GM10266 (cell line): ENCODE data around the gene SHTN1.

Source experiments
- DNase-seq: peaks from one replicate; pipeline ENCODE4 v3.0.0; 2012; ENCODE audit errors: extremely low spot score
- TF ChIP-seq, protein P1 (sequence below): IDR thresholded peaks from 2 replicates; pipeline ENCODE4 v1.5.1; 2012; ENCODE audit warnings: mild to moderate bottlenecking, low read depth; ENCODE audit not compliant: control insufficient read depth, insufficient read depth; ENCODE audit errors: missing control alignments

SHTN1 gene

DNA sequence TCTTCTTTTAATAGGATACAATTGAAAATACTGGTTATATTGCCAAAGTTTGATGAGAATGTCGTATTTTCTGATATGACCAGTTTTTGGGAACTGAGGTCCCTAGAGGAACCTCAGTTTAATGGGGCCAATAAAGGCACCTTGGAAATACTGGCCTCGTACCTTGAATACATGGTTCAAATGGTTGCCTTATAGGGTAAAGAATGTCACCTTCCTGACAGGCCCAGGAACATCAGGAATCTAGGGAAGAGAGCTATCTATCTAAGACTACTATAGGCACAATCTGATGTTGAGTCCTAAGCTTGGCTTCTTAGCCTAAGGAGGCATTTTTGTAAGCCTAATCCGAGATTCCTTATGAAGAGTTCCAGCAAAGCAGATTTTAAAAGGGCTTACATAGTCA is 9.3 kb downstream of the SHTN1 start:
- no peak for DNase-seq
- TF ChIP-seq, protein P1, sequence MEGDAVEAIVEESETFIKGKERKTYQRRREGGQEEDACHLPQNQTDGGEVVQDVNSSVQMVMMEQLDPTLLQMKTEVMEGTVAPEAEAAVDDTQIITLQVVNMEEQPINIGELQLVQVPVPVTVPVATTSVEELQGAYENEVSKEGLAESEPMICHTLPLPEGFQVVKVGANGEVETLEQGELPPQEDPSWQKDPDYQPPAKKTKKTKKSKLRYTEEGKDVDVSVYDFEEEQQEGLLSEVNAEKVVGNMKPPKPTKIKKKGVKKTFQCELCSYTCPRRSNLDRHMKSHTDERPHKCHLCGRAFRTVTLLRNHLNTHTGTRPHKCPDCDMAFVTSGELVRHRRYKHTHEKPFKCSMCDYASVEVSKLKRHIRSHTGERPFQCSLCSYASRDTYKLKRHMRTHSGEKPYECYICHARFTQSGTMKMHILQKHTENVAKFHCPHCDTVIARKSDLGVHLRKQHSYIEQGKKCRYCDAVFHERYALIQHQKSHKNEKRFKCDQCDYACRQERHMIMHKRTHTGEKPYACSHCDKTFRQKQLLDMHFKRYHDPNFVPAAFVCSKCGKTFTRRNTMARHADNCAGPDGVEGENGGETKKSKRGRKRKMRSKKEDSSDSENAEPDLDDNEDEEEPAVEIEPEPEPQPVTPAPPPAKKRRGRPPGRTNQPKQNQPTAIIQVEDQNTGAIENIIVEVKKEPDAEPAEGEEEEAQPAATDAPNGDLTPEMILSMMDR = no peak

DNA sequence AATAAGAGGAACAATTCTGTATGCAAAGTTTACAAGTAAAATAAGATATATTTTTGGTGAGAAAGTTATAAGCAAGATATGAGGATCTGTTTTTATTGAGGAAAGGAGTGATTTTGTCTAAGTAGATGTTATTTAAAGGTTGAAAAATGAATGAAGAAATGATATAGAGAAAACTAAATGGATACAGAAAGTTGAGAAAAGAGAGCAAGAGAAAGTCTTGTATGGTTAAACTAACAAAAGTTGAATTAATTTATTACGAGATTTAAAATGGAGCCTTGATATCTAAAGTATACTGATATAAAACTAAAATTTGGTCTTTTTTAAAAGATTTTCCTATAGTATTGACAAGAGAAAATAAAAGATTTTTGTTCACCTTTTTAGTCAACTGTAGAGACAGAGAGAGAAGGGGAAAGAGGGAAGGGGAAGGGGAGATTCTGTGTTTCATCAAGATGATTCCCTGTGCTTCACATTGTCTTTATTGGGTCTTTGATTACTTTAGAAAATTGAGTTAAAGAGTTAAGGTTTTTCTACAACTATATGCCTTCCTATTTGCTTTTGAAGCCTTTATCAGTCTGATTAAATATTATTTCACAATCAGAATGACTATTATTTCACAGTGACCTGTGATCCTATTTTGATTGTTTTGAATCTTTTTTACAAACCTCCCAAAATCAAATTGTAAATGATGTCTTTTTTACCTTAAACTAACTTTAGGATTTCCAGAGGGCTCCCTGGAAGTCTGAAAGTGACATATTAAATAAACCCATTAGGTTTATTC is 10.7 kb downstream of the SHTN1 start:
- DNase-seq = no peak
- TF ChIP-seq, protein P1 = no peak

DNA sequence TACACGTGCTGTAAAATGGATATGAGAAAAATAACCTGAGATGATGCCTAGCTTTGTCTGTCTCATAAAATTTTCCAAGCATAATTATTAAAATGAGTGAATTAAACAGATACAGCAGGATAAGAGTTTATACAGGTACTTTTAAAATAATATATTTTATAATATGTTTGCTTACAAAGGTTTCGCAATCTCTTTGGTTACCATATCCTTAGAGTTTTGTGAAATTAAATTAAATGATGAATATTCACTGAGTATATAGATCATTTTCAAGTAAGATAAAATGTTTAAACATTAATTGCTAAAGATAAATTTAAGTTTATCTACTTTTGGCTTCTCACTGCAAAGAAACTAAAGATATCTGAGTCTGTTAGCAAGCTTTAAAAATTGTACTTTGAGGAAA is 11.4 kb downstream of the SHTN1 start:
- no peak for DNase-seq
- TF ChIP-seq, protein P1 = no peak

DNA sequence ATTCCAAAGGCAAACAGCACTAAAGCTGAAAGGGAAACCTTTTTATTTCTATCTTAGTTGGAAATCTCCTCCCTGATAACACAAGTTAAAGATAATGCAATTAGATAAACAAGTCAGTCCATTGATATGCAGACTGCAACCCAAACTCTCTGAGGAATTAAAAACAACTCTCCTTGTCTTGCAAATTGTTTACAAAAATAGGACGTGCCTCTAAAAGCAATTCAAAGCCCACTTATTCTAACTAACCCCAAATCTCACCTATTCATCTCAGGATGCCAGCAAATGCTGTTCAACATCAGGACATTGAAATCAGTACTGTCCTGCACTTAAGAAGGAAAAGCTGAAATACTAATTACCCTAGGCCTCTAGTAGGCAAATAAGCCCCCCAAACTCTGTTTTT is 12.8 kb downstream of the SHTN1 start:
- DNase-seq = no peak
- TF ChIP-seq, protein P1 = no peak

DNA sequence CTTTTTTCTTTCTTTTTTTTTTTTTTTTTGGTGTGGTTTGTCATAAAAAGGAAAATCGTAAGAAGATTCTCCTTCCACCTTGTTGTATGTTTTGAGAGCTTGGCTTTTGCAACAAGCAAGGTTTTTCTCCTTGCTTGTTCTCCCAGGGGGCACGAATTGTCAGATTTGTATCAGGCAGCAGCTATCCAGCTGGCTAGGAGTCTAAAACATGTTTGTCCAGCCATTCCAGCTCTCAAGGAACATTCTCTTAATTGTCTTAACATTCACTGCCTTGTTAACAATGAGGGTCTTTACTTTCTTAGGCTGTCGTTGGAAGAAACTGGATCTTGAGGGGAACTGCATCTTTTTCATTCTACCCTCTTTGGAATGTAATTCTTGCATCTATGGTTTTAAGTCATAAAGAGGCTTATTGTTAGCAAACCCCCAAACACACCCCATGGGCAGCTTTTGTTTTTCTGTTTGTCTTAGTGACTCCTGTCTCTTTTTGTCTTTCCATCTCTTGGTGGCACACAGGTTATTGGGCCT is 14.6 kb downstream of the SHTN1 start:
- TF ChIP-seq, protein P1 = no peak
- no peak for DNase-seq

DNA sequence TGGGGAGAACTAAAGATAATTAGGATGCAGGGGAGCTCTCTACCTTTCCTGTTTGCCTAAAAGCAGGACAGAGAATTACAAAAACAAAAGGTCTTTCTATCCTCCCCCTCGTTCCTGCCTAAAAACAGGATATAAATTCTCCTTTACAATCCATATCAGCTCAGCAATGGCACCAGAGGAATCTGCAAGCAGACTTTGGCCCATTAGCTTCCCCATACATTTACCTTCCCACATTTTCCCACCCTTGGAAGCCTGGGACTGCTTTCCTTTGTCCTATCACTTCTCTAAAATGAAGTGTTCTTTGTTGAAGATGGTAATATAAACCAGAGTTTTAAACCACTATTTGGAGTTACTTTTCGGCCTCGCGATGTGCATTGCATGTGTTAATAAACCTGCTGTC is 15.5 kb downstream of the SHTN1 start:
- TF ChIP-seq, protein P1 = no peak
- DNase-seq = no peak

DNA sequence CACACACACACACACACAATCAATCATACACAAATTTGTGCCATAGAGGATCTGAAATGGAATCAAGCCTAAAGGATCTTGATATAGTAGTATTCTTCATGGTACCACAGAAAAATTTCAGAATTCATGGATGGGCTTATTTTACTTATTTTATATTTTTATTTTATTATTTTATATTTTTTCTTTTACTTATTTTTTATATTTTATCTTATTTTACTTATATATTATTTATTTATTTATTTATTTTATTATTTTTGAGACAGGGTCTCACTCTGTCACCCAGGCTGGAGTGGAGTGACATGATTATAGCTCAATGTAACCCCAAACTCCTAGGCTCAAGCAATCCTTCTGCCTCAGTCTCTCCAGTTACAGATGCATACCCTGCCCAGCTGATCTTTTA is 16.7 kb downstream of the SHTN1 start:
- DNase-seq = no peak
- TF ChIP-seq, protein P1 = no peak
